Muscle layer of colon (tissue), 2 donors: ENCODE measurements around the gene BUD23.

Experiments used
- H3K27ac ChIP-seq: one replicate; pipeline ENCODE4 v1.7.0; 2013; ENCODE audit warnings: low read depth, mild to moderate bottlenecking, low read length, moderate library complexity
- H3K27me3 ChIP-seq, 2 donors: one replicate each; pipeline ENCODE4 v1.7.0; 2013; ENCODE audit warnings: low read length in 2 of 2, mild to moderate bottlenecking in 2 of 2; ENCODE audit not compliant: insufficient read depth in 2 of 2, control insufficient read depth in 1 of 2
- H3K36me3 ChIP-seq: one replicate; pipeline ENCODE4 v1.7.0; 2013; ENCODE audit warnings: mild to moderate bottlenecking, low read length; ENCODE audit not compliant: insufficient read depth
- H3K4me1 ChIP-seq: one replicate; pipeline ENCODE4 v1.7.0; 2013; ENCODE audit warnings: mild to moderate bottlenecking, low read length; ENCODE audit not compliant: insufficient read depth
- H3K4me3 ChIP-seq, 2 donors: one replicate each; pipeline ENCODE4 v1.7.0; 2013; ENCODE audit warnings: low read length in 2 of 2, low read depth in 1 of 2, mild to moderate bottlenecking in 1 of 2, moderate library complexity in 1 of 2
- H3K9ac ChIP-seq: one replicate; pipeline ENCODE4 v1.7.0; 2013; ENCODE audit warnings: low read length
- H3K9me3 ChIP-seq: one replicate; pipeline ENCODE4 v1.7.0; 2013; ENCODE audit warnings: mild to moderate bottlenecking, low read length
- donor health status: abdominal sarcoma.
- donor health status: Adenocarcinoma of cecum.

BUD23 gene, protein sequence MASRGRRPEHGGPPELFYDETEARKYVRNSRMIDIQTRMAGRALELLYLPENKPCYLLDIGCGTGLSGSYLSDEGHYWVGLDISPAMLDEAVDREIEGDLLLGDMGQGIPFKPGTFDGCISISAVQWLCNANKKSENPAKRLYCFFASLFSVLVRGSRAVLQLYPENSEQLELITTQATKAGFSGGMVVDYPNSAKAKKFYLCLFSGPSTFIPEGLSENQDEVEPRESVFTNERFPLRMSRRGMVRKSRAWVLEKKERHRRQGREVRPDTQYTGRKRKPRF

DNA sequence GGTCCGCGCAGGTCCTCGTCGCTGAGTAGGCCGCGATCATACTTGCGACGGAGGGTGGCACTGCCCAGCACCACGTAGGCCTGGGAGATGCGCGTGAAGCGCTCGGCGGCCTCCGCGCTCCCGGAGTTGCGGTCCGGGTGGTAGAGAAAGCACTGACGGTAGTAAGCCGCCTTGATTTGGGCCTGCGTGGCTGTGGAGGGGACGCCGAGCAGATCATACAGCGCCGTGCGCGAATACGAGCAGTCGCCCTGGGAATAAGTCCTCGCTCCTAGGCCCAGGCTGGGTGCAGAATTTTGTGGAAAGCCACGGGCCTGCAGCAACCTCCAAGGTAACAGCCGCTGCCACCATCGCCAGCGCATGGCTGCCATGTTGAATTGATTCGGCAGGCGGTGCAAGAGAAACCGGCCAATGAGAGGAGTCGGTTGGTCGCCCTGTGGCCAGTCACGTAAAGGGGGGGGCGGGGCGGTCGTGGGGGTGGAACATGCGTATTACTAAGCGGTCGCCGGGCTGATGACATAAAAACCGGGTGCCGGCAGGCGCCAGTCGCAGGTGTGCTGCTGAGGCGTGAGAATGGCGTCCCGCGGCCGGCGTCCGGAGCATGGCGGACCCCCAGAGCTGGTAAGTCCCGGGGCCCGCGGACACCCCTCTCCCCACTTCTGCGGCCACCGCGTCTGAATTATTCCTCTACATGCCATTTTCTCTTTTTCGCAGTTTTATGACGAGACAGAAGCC is at the start of gene BUD23, which contains the start of gene DNAJC30:
BUD23 (plus strand) TSS at position 542 of the 732 bp plus-strand sequence; CDS start at position 571, 29 bp downstream.
DNAJC30 (minus strand) TSS at position 398 of the 732 bp plus-strand sequence; CDS start at position 368, 30 bp downstream.
- Histone ChIP-seq H3K4me3 (peak within 1 kb of the TSS; percentile 81 to 97), H3K36me3 (peaks cover 16% of the 10 kb centered on the region), H3K9me3 (no peaks in the 10 kb centered on the region), H3K27me3 (no peaks in the 10 kb centered on the region), H3K4me1 (peaks cover 26% of the 10 kb centered on the region), H3K9ac (peak within 1 kb of the TSS; percentile 87), H3K27ac (peak within 1 kb of the TSS; percentile 89)

DNA sequence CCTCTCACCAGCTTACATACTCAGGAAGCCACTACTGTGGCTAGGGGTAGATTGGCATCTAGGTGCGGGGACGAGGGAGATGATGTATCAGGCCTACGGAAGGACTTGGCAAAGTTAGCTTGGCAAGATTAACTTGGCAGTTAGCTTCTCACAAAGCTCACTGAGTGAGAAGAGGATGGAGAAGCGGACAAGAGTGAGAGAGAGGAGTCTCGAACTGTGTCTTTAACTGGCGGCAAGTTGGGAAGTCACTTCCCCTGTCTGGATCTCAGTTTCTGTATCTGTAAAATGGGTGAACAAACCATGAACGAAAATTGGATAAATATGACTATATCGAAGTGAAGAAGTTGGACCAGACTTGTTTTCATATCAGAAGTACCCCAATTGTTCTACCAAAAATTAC is 49.6 kb upstream of the BUD23 start:
- no peaks in the 10 kb centered on the region for H3K27me3 ChIP-seq
- H3K4me3 ChIP-seq = no peak overlapping the region
- no peaks in the 10 kb centered on the region for H3K9me3 ChIP-seq
- no peaks in the 10 kb centered on the region for H3K4me1 ChIP-seq
- H3K36me3 ChIP-seq = no peaks in the 10 kb centered on the region
- H3K9ac ChIP-seq = no peak overlapping the region
- no peak overlapping the region for H3K27ac ChIP-seq

DNA sequence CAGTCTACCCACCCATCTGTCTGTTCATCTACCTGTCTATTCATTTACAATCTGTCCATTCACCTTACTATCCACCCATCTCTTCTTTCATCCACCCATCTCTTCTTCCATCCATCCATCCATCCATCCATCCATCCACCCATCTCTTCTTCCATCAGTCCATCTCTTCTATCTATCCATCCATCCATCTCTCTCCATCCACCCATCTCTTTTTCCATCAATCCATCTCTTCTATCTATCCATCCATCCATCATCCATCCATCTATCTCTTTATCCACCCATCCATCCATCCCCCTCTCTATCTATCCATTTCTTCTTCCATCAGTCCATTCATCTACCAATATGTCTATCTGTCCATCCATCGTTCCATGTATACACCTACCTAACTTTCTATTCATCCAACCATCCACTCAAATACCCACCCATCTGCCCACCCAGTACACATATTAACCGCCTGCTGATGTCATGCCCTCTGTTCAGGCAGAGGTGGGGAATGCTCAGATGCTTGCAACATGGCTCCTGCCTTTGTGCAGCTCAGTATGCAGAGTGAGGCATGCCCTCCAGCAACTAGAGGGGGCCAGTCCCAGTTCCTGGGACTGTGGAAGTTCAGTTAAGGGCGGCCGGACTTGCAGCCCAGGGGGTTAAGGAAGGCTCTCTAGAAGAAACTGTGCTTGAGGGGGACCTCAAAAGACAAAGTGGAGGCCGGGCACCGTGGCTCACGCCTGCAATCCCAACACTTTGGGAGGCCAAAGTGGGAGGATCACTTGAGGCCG is 47.8 kb upstream of the BUD23 start:
- no peaks in the 10 kb centered on the region for H3K27me3 ChIP-seq
- H3K4me3 ChIP-seq = no peak overlapping the region
- no peak overlapping the region for H3K9ac ChIP-seq
- H3K27ac ChIP-seq = no peak overlapping the region
- H3K36me3 ChIP-seq = no peaks in the 10 kb centered on the region
- H3K9me3 ChIP-seq = no peaks in the 10 kb centered on the region
- no peaks in the 10 kb centered on the region for H3K4me1 ChIP-seq

DNA sequence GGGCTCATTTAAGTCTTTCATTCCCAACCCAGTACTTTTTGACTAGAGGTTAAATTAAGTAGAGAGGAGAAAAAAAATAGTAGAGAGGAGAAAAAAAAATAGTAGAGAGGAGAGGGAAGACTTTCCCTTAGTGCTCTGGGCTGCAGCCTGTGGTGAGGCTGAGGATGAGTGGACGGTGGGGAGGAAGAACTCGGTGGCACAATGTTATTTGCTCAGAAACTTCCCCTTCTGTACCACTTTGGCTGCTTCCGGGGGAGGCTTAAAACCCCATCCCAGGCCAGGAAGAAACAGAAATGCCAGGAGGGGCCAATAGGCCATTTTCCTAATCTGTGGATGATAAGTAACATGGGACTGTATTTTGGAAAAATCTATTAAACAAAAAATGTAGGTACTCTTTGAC is 44.5 kb upstream of the BUD23 start:
- Histone ChIP-seq H3K36me3 (no peaks in the 10 kb centered on the region), H3K4me3 (no peak overlapping the region), H3K9ac (no peak overlapping the region), H3K9me3 (no peaks in the 10 kb centered on the region), H3K27me3 (no peaks in the 10 kb centered on the region), H3K27ac (no peak overlapping the region), H3K4me1 (no peaks in the 10 kb centered on the region)

DNA sequence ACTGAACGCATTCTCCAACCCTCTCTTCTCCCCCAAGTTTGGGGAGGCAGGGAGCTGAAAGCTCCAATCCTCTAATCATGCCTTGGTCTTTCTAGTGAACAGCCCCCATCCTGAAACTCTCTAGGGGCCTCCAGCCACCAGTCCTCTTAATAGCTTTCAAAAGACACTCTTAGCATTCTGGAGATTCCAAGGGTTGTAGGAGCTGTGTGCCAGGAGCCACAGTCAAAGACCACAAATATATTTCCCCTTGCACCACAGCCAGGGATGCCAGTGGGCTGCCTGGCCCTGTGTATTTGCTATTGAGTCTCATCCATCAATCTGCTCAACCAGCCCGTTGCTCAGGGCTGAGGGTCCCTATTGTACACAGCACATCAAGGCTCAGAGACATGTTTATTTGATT is 40.6 kb upstream of the BUD23 start:
- no peak overlapping the region for H3K9ac ChIP-seq
- H3K4me3 ChIP-seq = no peak overlapping the region
- peaks cover 17 to 26% of the 10 kb centered on the region in 2 donors for H3K27me3 ChIP-seq
- H3K27ac ChIP-seq = no peak overlapping the region
- no peaks in the 10 kb centered on the region for H3K9me3 ChIP-seq
- no peaks in the 10 kb centered on the region for H3K36me3 ChIP-seq
- H3K4me1 ChIP-seq = no peaks in the 10 kb centered on the region

DNA sequence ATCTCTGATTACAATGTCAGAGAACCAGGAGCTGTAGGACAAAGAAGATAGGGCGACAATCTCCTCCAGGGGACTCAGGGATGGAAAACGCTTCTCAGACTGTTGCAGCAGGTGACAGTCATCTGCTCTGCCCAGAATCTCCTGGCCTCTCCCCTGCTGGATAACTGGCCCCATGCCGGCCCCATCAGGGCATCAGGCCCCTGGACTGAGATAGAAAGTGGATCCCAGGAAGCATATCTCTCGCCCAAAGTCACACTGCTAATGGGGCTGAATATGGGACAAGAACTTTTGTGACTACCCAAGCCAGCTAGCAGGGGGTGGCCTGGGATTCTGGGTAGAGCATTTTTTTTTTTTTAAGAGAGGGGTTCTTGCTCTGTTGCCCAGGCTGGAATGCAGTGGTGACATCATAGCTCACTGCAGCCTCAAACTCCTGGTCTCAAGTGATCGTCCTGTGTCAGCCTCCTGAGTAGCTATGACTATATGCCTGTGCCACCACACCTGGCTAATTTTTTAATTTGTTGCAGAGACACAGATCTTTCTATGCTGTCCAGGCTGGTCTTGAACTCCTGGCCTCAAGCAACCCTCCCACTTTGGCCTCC is 38.6 kb upstream of the BUD23 start:
- Histone ChIP-seq H3K9ac (no peak overlapping the region), H3K36me3 (no peaks in the 10 kb centered on the region), H3K9me3 (no peaks in the 10 kb centered on the region), H3K27ac (no peak overlapping the region), H3K4me3 (no peak overlapping the region), H3K27me3 (peaks cover 24 to 38% of the 10 kb centered on the region in 2 donors), H3K4me1 (no peaks in the 10 kb centered on the region)

DNA sequence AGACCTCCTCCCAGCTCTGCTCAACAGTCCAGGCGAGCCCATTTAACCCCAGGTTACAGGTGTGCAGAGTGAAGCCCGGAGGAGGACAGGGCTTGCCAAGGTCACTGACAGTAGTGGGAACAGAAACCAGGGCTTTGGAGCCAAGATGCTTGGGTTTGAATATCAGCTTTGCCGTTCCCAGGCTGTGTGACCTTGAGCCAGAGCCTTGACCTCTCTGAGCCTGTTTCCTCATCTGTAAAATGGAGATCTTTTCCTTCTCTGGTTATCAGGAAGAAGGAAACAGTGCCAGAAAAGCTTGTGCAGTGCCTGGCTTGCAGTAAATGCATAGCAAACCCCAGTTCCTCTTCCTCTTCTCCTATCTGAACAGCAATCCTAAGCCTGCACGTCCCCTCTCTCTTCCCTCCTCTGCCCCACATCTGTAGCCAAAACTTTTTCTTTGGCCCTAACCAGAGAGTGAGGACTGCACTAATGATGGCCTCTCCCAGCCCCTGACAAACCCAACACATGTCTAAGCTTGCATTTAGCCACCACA is 37.7 kb upstream of the BUD23 start:
- Histone ChIP-seq H3K9me3 (no peaks in the 10 kb centered on the region), H3K27me3 (peaks cover 24 to 41% of the 10 kb centered on the region in 2 donors), H3K4me3 (no peak overlapping the region), H3K4me1 (no peaks in the 10 kb centered on the region), H3K27ac (no peak overlapping the region), H3K36me3 (no peaks in the 10 kb centered on the region), H3K9ac (no peak overlapping the region)

DNA sequence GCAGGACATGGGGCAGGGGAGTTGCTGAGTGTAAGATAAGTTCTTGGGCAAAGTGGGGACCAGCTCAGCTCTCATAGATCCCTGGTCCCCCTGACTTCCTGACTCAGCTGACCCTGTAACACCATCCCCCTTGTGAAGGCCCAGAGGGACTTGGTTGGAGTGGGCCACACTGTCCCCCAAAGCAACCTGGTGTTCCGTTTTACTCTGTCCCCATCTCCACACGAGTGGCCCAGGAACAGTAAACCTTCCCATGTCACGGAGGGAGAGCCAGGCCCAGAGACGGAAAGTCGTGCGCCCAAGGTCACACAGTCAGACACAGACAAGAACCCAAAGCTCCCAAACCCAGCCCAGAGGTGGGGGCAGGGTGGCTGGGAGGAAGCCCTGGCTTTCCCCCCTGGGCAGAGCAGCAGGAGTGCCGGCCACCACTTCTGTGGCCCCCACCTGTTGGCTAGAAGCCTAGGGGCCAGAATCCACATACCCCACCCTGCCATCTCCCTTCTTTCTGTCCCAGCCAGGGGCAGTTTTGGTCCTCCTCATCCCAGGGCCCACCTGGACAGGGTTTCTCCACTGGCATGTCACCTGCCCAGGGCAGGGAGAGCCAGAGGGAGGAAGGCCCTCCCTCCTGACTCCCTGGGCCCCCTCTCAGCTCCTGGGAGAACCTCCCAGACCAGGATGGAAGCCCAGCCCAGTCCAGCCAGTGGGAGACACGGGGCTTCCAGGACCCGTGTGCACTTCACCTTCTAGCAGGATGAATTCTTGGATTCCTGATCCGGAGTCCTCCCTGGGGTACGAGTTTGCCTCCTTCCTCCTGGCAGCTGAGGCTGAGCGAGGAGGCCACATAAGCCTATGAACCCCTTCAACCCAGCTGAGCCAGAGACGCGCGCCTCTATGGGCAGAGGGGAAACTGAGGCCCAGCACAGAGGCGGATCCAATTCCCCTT is 36.3 kb upstream of the BUD23 start:
- Histone ChIP-seq H3K4me1 (no peaks in the 10 kb centered on the region), H3K9ac (no peak overlapping the region), H3K27me3 (peaks cover 24 to 44% of the 10 kb centered on the region in 2 donors), H3K27ac (no peak overlapping the region), H3K36me3 (no peaks in the 10 kb centered on the region), H3K9me3 (no peaks in the 10 kb centered on the region), H3K4me3 (no peak overlapping the region)

DNA sequence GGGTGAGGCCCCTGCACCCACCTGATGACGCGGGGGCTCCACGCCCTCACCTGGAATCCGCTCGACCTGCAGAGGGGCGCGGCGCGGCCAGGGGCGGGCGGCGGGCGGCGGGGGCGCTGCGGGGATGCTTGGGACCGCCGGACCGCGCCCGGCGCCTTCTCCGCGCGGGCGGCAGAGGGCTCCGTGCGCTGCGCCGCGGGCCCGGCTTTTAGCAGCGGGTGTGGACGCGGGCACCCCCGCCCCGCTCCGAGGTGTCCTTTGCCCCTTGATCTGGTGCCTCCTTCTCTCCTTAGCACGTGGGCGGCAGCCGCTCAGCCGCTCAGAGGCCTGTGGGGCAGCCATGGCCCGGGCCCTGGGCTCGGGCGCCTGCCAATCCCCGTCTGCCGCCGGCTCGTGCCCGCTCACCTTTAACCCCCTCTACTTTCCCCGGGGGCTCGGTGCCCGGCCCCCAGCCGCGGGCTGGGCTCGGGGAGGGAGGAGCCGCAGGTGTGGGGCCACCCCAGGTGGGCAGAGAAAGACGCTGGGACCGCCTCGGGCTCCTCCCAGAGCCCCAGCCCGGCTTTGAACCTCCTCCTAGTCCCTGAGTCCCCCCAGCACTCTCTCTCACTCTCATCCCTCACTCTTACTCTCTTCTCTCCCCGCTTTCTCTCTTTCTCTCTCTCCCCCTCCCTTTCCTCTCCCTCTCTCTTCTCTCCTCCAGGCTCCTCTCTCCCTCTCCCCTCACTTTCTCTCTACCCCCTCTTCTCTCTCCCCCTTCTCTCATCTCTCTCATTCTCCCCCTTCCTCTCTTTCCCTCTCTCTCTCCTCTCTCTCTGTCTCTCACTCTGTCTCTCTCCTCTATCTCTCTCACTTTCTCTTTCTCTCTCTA is 35.4 kb upstream of the BUD23 start:
- no peaks in the 10 kb centered on the region for H3K9me3 ChIP-seq
- H3K9ac ChIP-seq = no peak overlapping the region
- H3K27ac ChIP-seq = no peak overlapping the region
- no peaks in the 10 kb centered on the region for H3K4me1 ChIP-seq
- peaks cover 24 to 44% of the 10 kb centered on the region in 2 donors for H3K27me3 ChIP-seq
- H3K36me3 ChIP-seq = no peaks in the 10 kb centered on the region
- H3K4me3 ChIP-seq = no peak overlapping the region
